Mesenchymal stem cell (in vitro differentiated cells and primary cell): Measurements from ENCODE around the gene ARPC2.

ENCODE experiments used
- DNase-seq: peaks from one replicate; pipeline ENCODE4 v3.0.0-alpha.2; 2013
- H2AFZ ChIP-seq: one replicate; pipeline ENCODE4 v1.6.1; 2013; ENCODE audit warnings: low read depth, mild to moderate bottlenecking, control low read depth, inconsistent platforms, low read length, moderate library complexity
- H2AK5ac ChIP-seq: 2 replicates; pipeline ENCODE4 v1.6.1; 2013; ENCODE audit warnings: low read length, moderate library complexity, mild to moderate bottlenecking, inconsistent platforms; ENCODE audit not compliant: severe bottlenecking
- H2BK120ac ChIP-seq: one replicate; pipeline ENCODE4 v1.6.1; 2013; ENCODE audit warnings: low read depth, mild to moderate bottlenecking, inconsistent platforms, low read length, moderate library complexity
- H2BK12ac ChIP-seq, 2 experiments: one replicate each; pipeline ENCODE4 v1.6.1; 2013; ENCODE audit warnings: inconsistent platforms in 2 of 2, low read length in 2 of 2, mild to moderate bottlenecking in 2 of 2, moderate library complexity in 2 of 2, control low read depth in 1 of 2
- H2BK15ac ChIP-seq: one replicate; pipeline ENCODE4 v1.6.1; 2013; ENCODE audit warnings: mild to moderate bottlenecking, low read depth, inconsistent platforms; ENCODE audit not compliant: poor library complexity, severe bottlenecking
- H2BK5ac ChIP-seq: 2 replicates; pipeline ENCODE4 v1.6.1; 2013; ENCODE audit warnings: low read depth, mild to moderate bottlenecking, low read length, control low read depth, inconsistent platforms; ENCODE audit not compliant: poor library complexity, severe bottlenecking
- H3K14ac ChIP-seq, 2 experiments: one replicate each; pipeline ENCODE4 v1.6.1; 2013; ENCODE audit warnings: inconsistent platforms in 2 of 2, low read length in 2 of 2, control low read depth in 1 of 2, mild to moderate bottlenecking in 1 of 2, moderate library complexity in 1 of 2
- H3K18ac ChIP-seq, 2 experiments: one replicate each; pipeline ENCODE4 v1.6.1; 2013; ENCODE audit warnings: inconsistent platforms in 2 of 2, low read length in 2 of 2, control low read depth in 1 of 2, low read depth in 1 of 2, mild to moderate bottlenecking in 1 of 2
- H3K23ac ChIP-seq, 2 experiments: one replicate each; pipeline ENCODE4 v1.6.1; 2013; ENCODE audit warnings: inconsistent platforms in 2 of 2, low read length in 2 of 2, mild to moderate bottlenecking in 2 of 2, moderate library complexity in 2 of 2, control low read depth in 1 of 2
- H3K27ac ChIP-seq: 2 replicates; pipeline ENCODE4 v1.5.1; 2013; ENCODE audit warnings: mild to moderate bottlenecking, moderate library complexity, low read length, control low read depth, inconsistent platforms; ENCODE audit not compliant: poor library complexity, severe bottlenecking
- H3K27me3 ChIP-seq, 2 experiments: 2 replicates each; pipeline versions ENCODE4 v1.6.1 to v1.7.0; 2013; ENCODE audit warnings: low read length in 2 of 2, mild to moderate bottlenecking in 2 of 2, moderate library complexity in 2 of 2, control low read depth in 1 of 2, inconsistent platforms in 1 of 2; ENCODE audit not compliant: control insufficient read depth in 1 of 2, insufficient read depth in 1 of 2
- H3K36me3 ChIP-seq, 2 experiments: 2 replicates each; pipeline versions ENCODE4 v1.6.1 to v1.7.0; 2013; ENCODE audit warnings: low read length in 2 of 2, control low read depth in 1 of 2, inconsistent platforms in 1 of 2, low read depth in 1 of 2, mild to moderate bottlenecking in 1 of 2; ENCODE audit not compliant: insufficient read depth in 2 of 2, control insufficient read depth in 1 of 2
- H3K4ac ChIP-seq, 2 experiments: one replicate each; pipeline ENCODE4 v1.6.1; 2013; ENCODE audit warnings: inconsistent platforms in 2 of 2, low read length in 2 of 2, mild to moderate bottlenecking in 2 of 2, moderate library complexity in 2 of 2, control low read depth in 1 of 2, low read depth in 1 of 2
- H3K4me1 ChIP-seq: 2 replicates; pipeline ENCODE4 v1.6.1; 2013; ENCODE audit warnings: low read depth, low read length, control low read depth; ENCODE audit not compliant: control insufficient read depth, insufficient read depth
- H3K4me2 ChIP-seq: 2 replicates; pipeline ENCODE4 v1.6.1; 2013; ENCODE audit warnings: low read length, mild to moderate bottlenecking, inconsistent platforms; ENCODE audit not compliant: poor library complexity, severe bottlenecking
- H3K4me3 ChIP-seq, 2 experiments: 2 replicates each; pipeline versions ENCODE4 v1.5.1 to v1.7.0; 2013; ENCODE audit warnings: low read length in 2 of 2, mild to moderate bottlenecking in 2 of 2, control low read depth in 1 of 2, low read depth in 1 of 2; ENCODE audit not compliant: insufficient read depth in 1 of 2
- H3K79me1 ChIP-seq: replicated peaks from 2 replicates; pipeline ENCODE4 v1.6.1; 2013; ENCODE audit warnings: mild to moderate bottlenecking, control low read depth, low read length, inconsistent platforms; ENCODE audit not compliant: poor library complexity, severe bottlenecking
- H3K9ac ChIP-seq: 2 replicates; pipeline ENCODE4 v1.7.0; 2013; ENCODE audit warnings: mild to moderate bottlenecking, low read length, moderate library complexity
- H3K9me3 ChIP-seq: 2 replicates; pipeline ENCODE4 v1.7.0; 2013; ENCODE audit warnings: mild to moderate bottlenecking, low read length; ENCODE audit not compliant: control insufficient read depth
- H4K8ac ChIP-seq: one replicate; pipeline ENCODE4 v1.6.1; 2013; ENCODE audit warnings: inconsistent platforms, mild to moderate bottlenecking, low read length, moderate library complexity
- H4K91ac ChIP-seq: one replicate; pipeline ENCODE4 v1.6.1; 2013; ENCODE audit warnings: mild to moderate bottlenecking, low read length, inconsistent platforms
- WGBS: methylation state at CpG from one replicate; pipeline ENCODE4 v1.1.7; 2013; ENCODE audit warnings: mixed read lengths; 5-methylcytosine and 5-hydroxymethylcytosine counted together

Gene ARPC2

GRCh38 chr2:218194880-218195279, 22.1 kb upstream of the ARPC2 start:
- H3K27me3 ChIP-seq = peaks cover 10 to 12% of the 10 kb centered on the region in 2 experiments
- H3K23ac ChIP-seq = no peak overlapping the region
- H3K18ac ChIP-seq = no peak overlapping the region
- no peaks in the 10 kb centered on the region for H3K9me3 ChIP-seq
- H2BK12ac ChIP-seq = no peak overlapping the region
- no peak overlapping the region for H2AFZ ChIP-seq
- H4K91ac ChIP-seq = no peak overlapping the region
- no peak overlapping the region for H3K14ac ChIP-seq
- no peak overlapping the region for H4K8ac ChIP-seq
- no peak overlapping the region for H2AK5ac ChIP-seq
- no peak overlapping the region for H2BK120ac ChIP-seq
- no peak overlapping the region for H3K4me3 ChIP-seq
- no peak for DNase-seq
- H3K9ac ChIP-seq = no peak overlapping the region
- H3K4ac ChIP-seq = no peak overlapping the region
- no peak overlapping the region for H3K4me2 ChIP-seq
- H3K27ac ChIP-seq = no peak overlapping the region
- no peaks in the 10 kb centered on the region for H3K4me1 ChIP-seq
- no peaks in the 10 kb centered on the region for H3K36me3 ChIP-seq
- no peak overlapping the region for H2BK15ac ChIP-seq
- H2BK5ac ChIP-seq = no peak overlapping the region
- no CpG with 5 or more reads among the region's 3 CpGs for WGBS
- H3K79me1 ChIP-seq = no peaks in the 10 kb centered on the region

- Histone ChIP-seq H2BK15ac (no peak overlapping the region), H2AFZ (no peak overlapping the region), H3K4me3 (no peak overlapping the region), H3K4me1 (no peaks in the 10 kb centered on the region), H3K9ac (no peak overlapping the region), H2BK5ac (no peak overlapping the region), H3K23ac (no peak overlapping the region), H4K8ac (no peak overlapping the region), H3K18ac (no peak overlapping the region), H4K91ac (no peak overlapping the region), H3K4ac (no peak overlapping the region), H2BK12ac (no peak overlapping the region), H2BK120ac (no peak overlapping the region), H3K27me3 (peaks cover 10 to 15% of the 10 kb centered on the region in 2 experiments), H3K79me1 (no peaks in the 10 kb centered on the region), H3K4me2 (no peak overlapping the region), H3K36me3 (no peaks in the 10 kb centered on the region), H3K14ac (no peak overlapping the region), H3K9me3 (no peaks in the 10 kb centered on the region), H3K27ac (no peak overlapping the region), H2AK5ac (no peak overlapping the region)
- 94% methylated on average over 1 of the region's 4 CpGs for WGBS
- DNase-seq = no peak
Observed at GRCh38 chr2:218196974-218197373, 20.0 kb upstream of the ARPC2 start.

- Histone ChIP-seq H2AK5ac (no peak overlapping the region), H3K4me3 (no peak overlapping the region), H3K4ac (no peak overlapping the region), H2AFZ (no peak overlapping the region), H3K18ac (no peak overlapping the region), H4K91ac (no peak overlapping the region), H3K14ac (no peak overlapping the region), H3K4me2 (no peak overlapping the region), H3K23ac (no peak overlapping the region), H2BK5ac (no peak overlapping the region), H2BK12ac (no peak overlapping the region), H3K4me1 (no peaks in the 10 kb centered on the region), H3K79me1 (no peaks in the 10 kb centered on the region), H3K9ac (no peak overlapping the region), H3K27ac (no peak overlapping the region), H3K36me3 (no peaks in the 10 kb centered on the region), H2BK15ac (no peak overlapping the region), H2BK120ac (no peak overlapping the region), H3K27me3 (peaks cover 13 to 16% of the 10 kb centered on the region in 2 experiments), H3K9me3 (no peaks in the 10 kb centered on the region), H4K8ac (no peak overlapping the region)
- 80% methylated on average over 1 of the region's 3 CpGs for WGBS
- no peak for DNase-seq
Observed at GRCh38 chr2:218202266-218202665, 14.7 kb upstream of the ARPC2 start.

- Histone ChIP-seq H4K8ac (no peak overlapping the region), H3K4me1 (no peaks in the 10 kb centered on the region), H2BK15ac (no peak overlapping the region), H3K4ac (no peak overlapping the region), H3K9ac (no peak overlapping the region), H2BK120ac (no peak overlapping the region), H3K14ac (no peak overlapping the region), H2BK12ac (no peak overlapping the region), H3K4me2 (no peak overlapping the region), H4K91ac (no peak overlapping the region), H3K79me1 (no peaks in the 10 kb centered on the region), H3K18ac (no peak overlapping the region), H2BK5ac (no peak overlapping the region), H2AFZ (no peak overlapping the region), H3K36me3 (no peaks in the 10 kb centered on the region), H3K27me3 (peaks cover 3 to 10% of the 10 kb centered on the region in 2 experiments), H3K9me3 (peaks cover 16% of the 10 kb centered on the region), H3K4me3 (no peak overlapping the region), H3K23ac (no peak overlapping the region), H3K27ac (no peak overlapping the region), H2AK5ac (no peak overlapping the region)
- no peak for DNase-seq
- 100% methylated on average over 3 of the region's 3 CpGs for WGBS
Observed at GRCh38 chr2:218209078-218209477, 7.9 kb upstream of the ARPC2 start.
